NCI-H526 treated with DMSO at 0.1 percent for 48 hours (cell line): Measurements from ENCODE around the gene GPC5.
A peak's percentile ranks its signal among the peaks of the same experiment; 100 is the strongest.
"Not testable (repeated sequence)": the region's sequence is repeated elsewhere in the genome, so short reads cannot be mapped to it uniquely, and the experiment has no call there.

ENCODE experiments used
- DNase-seq: peaks from one replicate; lab custom pipeline; 2025; lab: John Stamatoyannopoulos, UW

The GPC5 gene

DNA sequence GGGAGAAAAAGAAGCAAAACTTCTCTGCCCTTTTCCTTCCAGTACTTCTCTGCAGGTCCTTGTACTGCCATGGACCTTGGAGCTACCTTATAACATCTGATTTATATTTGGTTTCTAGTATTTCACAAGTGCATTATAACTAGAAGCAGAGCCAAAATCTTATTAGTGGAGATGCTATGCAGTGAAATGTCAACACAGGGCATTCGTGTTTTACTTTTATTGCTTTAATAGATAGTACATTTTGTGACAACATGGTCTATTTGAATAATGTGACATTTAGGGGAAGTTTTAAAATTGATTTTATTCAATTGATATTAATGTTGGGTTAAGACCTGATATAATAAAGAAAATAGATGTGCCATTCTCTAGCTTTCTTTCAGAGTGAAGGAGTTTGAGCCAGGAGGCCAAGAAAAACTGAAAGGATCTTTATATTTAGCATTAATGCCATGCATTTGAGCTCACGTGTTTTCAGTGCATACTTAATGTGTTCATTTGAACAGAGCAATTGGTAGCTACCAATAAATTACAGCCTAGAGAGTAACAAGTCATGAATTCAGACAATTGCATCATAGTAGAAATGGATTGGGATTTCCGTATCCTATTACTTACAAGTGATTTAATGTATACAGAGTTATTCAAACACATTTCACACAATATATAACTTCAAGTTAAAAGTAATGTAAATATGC, 863.8 kb downstream of the GPC5 start:
- DNase-seq, result no peak

GRCh38 chr13:92265408-92265807, 867.0 kb downstream of the GPC5 start:
- DNase-seq, result no peak

GRCh38 chr13:92270990-92271389, 872.6 kb downstream of the GPC5 start:
- DNase-seq, result no peak

DNA sequence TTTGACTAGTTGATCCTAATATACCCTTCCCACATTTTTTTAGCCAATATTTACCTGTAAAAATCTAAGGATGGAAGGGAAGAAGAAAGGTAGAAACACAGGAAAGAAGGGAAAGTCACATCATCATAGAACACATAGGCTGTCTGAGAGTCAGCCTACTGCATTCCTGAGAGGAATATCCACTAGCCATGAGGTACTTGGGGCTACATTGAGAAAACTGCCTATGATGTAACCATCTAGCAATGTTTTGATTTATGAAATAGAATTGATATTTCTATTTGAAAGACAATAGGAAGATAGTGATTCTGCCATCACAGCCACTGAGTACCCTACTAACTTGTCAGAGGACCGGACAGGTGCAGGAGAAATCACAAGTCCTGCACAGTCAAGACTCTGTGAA, 873.8 kb downstream of the GPC5 start:
- no peak for DNase-seq

- DNase-seq, result not testable (repeated sequence)
Measured at GRCh38 chr13:92280986-92281385, 882.6 kb downstream of the GPC5 start.

- not testable (repeated sequence) for DNase-seq
Measured at GRCh38 chr13:92290718-92291307, 892.4 kb downstream of the GPC5 start.

DNA sequence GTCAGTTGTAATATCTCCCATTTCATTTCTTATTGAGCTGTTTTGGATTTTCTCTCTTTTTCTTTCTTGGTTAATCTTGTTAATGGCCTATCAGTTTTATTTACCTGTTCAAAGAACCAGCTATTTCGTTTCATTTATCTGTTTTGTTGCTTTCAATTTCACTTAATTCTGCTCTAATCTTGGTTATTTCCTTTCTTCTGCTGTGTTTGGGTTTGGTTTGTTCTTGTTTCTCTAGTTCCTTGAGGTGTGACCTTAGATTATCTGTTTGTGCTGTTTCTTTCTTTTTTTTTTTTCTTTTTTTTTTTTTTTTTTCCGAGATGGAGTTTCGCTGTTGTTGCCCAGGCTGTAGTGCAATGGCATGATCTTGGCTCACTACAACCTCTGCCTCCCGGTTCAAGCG, 896.1 kb downstream of the GPC5 start:
- not testable (repeated sequence) for DNase-seq

- DNase-seq, result not testable (repeated sequence)
Measured at GRCh38 chr13:92296154-92296671, 897.8 kb downstream of the GPC5 start.

GRCh38 chr13:92297971-92298942, 899.8 kb downstream of the GPC5 start:
- no peak for DNase-seq

- no peak for DNase-seq
Measured at GRCh38 chr13:92300651-92301050, 902.2 kb downstream of the GPC5 start.

DNA sequence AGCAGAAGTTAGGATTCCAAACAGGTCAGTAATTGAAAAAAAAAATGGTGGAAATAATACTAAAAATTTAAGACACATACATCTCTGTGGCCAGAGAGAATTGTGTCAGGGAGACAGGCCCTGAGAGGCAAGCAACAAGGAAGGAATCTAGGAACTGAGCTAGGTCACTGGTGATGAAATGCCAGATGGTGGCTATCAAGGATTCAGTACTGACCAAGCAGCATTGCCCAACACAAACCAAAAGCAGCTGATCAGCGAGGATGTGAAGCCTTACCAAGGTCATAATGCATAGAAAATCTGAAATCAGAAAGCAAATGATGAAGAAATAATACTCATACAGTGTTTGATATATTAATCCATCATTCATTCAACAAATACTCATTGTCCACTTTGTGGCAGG, 905.0 kb downstream of the GPC5 start:
- no peak for DNase-seq

DNA sequence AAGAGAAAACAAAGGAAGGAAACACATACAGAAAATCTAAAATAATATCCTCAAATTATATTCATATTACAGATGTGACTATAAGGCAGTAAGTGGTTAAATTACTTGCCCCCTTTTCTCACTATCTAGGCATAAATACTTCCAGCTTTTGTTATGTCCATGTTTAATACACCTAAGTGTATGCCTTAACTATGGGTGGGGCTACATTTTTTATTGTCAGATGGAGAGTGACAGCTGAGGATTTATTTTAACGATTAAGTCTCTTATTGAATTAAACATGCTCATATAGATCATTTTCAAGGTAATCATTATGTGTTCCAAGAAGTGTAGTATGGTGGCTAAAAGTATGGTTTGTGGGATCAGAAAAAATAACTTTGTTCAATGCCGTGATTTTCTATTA, 909.3 kb downstream of the GPC5 start:
- DNase-seq, result no peak

DNA sequence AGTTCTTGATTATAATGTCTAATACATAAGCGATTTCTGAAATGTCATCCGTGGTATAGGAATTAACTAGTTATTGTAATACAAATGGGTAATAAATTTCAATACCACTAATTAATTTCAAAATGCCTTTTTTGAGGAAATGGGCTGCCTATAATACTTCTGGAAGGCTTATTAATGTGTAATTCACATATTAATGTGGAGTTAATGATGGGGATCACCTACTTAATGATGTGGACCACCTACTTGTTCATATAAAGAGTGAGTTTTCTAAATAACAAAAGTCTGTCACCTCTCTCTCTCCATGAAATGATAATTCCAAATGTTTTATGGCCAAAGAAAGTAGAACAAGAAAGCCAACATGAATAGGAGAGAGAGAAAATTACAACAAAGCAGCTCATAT, 914.4 kb downstream of the GPC5 start:
- DNase-seq, result no peak

DNA sequence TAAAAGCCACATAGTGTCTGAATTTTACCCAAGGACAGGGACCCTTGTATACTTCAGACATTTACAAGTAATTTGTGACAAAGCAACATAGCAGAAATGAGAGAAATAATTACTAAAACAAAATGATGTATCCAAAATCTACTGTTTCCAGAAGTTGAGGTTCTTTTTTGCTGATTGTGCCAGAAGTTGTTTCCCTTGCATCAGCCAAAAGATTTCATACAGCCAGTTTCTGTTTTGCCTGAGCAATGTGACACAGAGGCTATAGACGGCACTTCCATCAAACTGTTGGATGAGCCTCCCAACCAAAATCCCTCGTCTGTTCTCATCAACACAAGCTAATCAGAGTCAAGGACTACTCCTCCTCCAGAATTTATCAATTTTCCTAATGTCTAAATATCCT, 915.0 kb downstream of the GPC5 start:
- no peak for DNase-seq

DNA sequence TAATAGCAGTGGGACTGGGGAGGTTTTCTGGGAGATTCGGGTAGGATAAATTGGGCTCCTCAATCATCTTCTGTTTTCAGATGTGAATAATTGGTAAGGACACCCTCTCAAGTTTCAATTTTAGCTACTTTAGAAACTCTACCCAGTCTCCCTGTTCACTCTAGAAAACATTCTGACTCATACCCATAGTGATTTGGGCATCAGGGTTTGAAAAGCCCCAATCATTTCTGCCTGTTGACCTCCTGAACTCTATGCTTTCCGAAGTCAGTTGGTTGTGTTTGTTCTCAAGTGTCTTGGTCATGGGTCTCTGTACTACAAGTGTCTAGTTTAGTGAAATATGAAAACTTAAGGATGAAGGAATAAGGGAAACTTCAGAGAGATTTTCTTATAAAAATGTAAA, 916.8 kb downstream of the GPC5 start:
- no peak for DNase-seq

GRCh38 chr13:92316030-92316429, 917.6 kb downstream of the GPC5 start:
- DNase-seq, result no peak

- DNase-seq, result no peak
Measured at GRCh38 chr13:92317066-92317465, 918.6 kb downstream of the GPC5 start.

DNA sequence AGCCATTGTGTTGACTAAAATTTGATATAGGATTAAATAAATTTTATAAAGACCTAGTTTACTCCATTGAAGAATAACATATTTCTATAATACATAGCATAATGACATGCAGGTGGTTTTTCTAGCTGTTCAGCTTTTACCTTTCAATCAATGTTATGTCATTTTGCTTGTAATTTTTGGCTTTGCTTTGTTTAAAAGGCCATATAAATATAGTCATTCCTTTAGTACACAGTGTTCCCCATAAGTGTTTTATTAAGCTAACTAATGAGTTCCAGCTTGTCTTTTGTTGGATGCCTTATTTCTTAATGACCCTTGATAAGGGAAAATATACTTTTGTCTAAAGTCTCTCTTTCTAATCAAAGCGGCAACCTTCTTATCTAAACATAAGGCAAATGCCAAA, 921.9 kb downstream of the GPC5 start:
- DNase-seq, result no peak

DNA sequence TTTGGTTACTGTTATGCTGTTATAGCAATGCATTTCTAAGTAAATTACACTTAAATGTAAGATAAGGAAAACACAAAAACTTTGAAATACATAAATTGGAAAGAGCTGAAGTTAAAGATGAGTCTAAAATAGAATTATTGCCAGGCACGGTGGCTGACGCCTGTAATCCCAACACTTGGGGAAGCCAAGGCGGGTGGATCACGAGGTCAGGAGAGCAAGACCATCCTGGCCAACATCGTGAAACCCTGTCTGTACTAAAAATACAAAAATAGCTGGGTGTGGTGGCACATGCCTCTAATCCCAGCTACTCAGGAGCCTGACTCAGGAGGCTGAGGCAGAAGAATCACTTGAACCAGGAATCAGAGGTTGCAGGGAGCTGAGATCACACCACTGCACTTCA, 922.8 kb downstream of the GPC5 start:
- DNase-seq, result no peak

- no peak for DNase-seq
Measured at GRCh38 chr13:92345627-92346026, 947.2 kb downstream of the GPC5 start.

GRCh38 chr13:92346046-92346445, 947.6 kb downstream of the GPC5 start:
- DNase-seq, result no peak

GRCh38 chr13:92354583-92354982, 956.2 kb downstream of the GPC5 start:
- no peak for DNase-seq

DNA sequence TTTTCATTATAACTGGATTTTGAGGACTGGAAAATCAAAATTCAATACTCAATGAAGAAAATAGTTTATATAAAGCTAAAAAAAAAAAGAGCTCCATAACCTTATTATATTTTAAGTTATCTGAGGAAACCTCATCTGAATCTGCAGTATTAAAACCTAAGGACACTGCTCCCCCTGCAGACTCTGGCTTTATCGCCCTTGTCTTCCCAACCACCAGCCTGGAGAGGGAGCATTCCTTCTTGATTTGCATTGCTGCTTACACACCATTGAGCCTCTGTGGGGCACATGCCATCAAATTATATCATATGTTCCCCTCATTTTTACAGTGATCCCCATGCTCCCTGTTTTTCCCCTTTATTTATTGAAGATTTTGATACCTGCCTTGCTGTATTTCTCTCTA, 956.8 kb downstream of the GPC5 start:
- DNase-seq, result peak; percentile 21
